GM10248 (cell line): Measurements from ENCODE around the gene CLNK.

Source experiments
- CTCF ChIA-PET: fragments of 300-600 bp; sonication (Branson Sonifier 250); formaldehyde crosslinking; extraction: SDS; loops from one replicate; lab custom pipeline; 2021; ENCODE audit warnings: antibody characterized with exemption; lab: Yijun Ruan, JAX
- POLR2A ChIA-PET: fragments of 350-650 bp; sonication (Branson Sonifier 250); formaldehyde crosslinking; extraction: SDS; loops from one replicate; lab custom pipeline; 2020; ENCODE audit warnings: antibody characterized with exemption; lab: Yijun Ruan, JAX
- DNase-seq: peaks from one replicate; pipeline ENCODE4 v3.0.0; 2012; ENCODE audit errors: extremely low spot score
- CTCF ChIP-seq: IDR thresholded peaks from 2 replicates; pipeline ENCODE4 v1.5.1; 2012; ENCODE audit warnings: mild to moderate bottlenecking, low read depth; ENCODE audit errors: extremely low read depth, missing control alignments, control extremely low read depth

The CLNK gene

GRCh38 chr4:10684631-10685030, at the start of gene CLNK:
TSS of gene CLNK (minus strand) at chr4:10684768. CDS start at chr4:10667869, 16,899 bp downstream.
- TF ChIP-seq CTCF = no peak
- CTCF ChIA-PET = interaction anchor here (1.3 to 2.8 kb wide), 5 partner anchors 10 to 223 kb away, joined by 3 to 11 read pairs (median 6); no protein-coding TSS in a partner anchor
- POLR2A ChIA-PET = no interaction called here
- peak; percentile 51 for DNase-seq

- ChIA-PET CTCF (interaction anchor here (0.9 to 3.1 kb wide), 3 partner anchors 13 to 111 kb away, joined by 3 to 14 read pairs (median 4); no protein-coding TSS in a partner anchor), POLR2A (interaction anchor here (0.9 kb wide), 1 partner anchor 62 kb away, joined by 3 read pairs; no protein-coding TSS in a partner anchor)
- DNase-seq = no peak
- TF ChIP-seq CTCF = no peak
Measured at GRCh38 chr4:10733481-10734062, 49.0 kb upstream of the CLNK start.

- CTCF ChIA-PET = interaction anchor here (0.8 to 3.1 kb wide), 5 partner anchors 7 to 110 kb away, joined by 3 to 14 read pairs (median 3); no protein-coding TSS in a partner anchor
- DNase-seq = no peak
- TF ChIP-seq CTCF = no peak
- POLR2A ChIA-PET = interaction anchor here (0.9 kb wide), 1 partner anchor 62 kb away, joined by 3 read pairs; no protein-coding TSS in a partner anchor
Measured at GRCh38 chr4:10732914-10733415, 48.4 kb upstream of the CLNK start.

- ChIA-PET POLR2A (interaction anchor here (0.7 to 0.9 kb wide), 2 partner anchors 55 to 61 kb away, joined by 3 to 8 read pairs; no protein-coding TSS in a partner anchor), CTCF (interaction anchor here (0.8 to 3.1 kb wide), 4 partner anchors 8 to 110 kb away, joined by 3 to 14 read pairs (median 4); no protein-coding TSS in a partner anchor)
Measured at GRCh38 chr4:10732235-10732913, 47.8 kb upstream of the CLNK start.

GRCh38 chr4:10731690-10732089, 47.1 kb upstream of the CLNK start:
- DNase-seq = no peak
- CTCF ChIA-PET = interaction anchor here (1.2 to 3.1 kb wide), 3 partner anchors 15 to 109 kb away, joined by 3 to 14 read pairs (median 4); no protein-coding TSS in a partner anchor
- TF ChIP-seq CTCF = no peak
- POLR2A ChIA-PET = no interaction called here

More at GRCh38 chr4:10732235-10732913, 47.8 kb upstream of the CLNK start:
- no peak for TF ChIP-seq CTCF
- no peak for DNase-seq

- POLR2A ChIA-PET = no interaction called here
- CTCF ChIA-PET = no interaction called here
- no peak for DNase-seq
- no peak for TF ChIP-seq CTCF
Measured at GRCh38 chr4:10731162-10731561, 46.6 kb upstream of the CLNK start.
